H1 (cell line): Measurements from ENCODE around the gene PPP1R14B. TPM values are rescaled to one million over a fixed set of nuclear protein-coding genes. Genes with fewer than 3 reads are reported as not detected.
A peak's percentile ranks its signal among the peaks of the same experiment; 100 is the strongest.

Experiments used
- CTCF ChIA-PET: fragments of 300-600 bp; sonication (Branson Sonifier 250); formaldehyde crosslinking; loops from one replicate; lab custom pipeline; 2021; ENCODE audit not compliant: partially characterized antibody; lab: Charles Lee
- POLR2A ChIA-PET: fragments of 300-600 bp; sonication (Branson Sonifier 250); formaldehyde crosslinking; loops from one replicate; lab custom pipeline; 2021; ENCODE audit warnings: inconsistent platforms; ENCODE audit not compliant: partially characterized antibody; lab: Charles Lee
- DNase-seq, 2 experiments: peaks; one replicate each; pipeline versions ENCODE4 v3.0.0 to v3.0.0-alpha.2; 2010 to 2022; ENCODE audit warnings: low spot score in 2 of 2, low read depth in 1 of 2, mixed read lengths in 1 of 2
- FAIRE-seq: peaks from 2 replicates; lab custom pipeline; 2011; peaks lifted over from hg19 to GRCh38; lab: Jason Lieb, UNC
- H2AFZ ChIP-seq: 2 replicates; pipeline ENCODE4 v1.8.1; 2012; ENCODE audit warnings: low read length, inconsistent platforms
- H2AK5ac ChIP-seq: 2 replicates; pipeline ENCODE4 v1.6.1; 2013; ENCODE audit warnings: low read depth, low read length
- H2BK120ac ChIP-seq: replicated peaks from 2 replicates; pipeline ENCODE3; 2013; ENCODE audit warnings: low read depth, low read length, inconsistent platforms
- H2BK12ac ChIP-seq: 2 replicates; pipeline ENCODE4 v1.6.1; 2013; ENCODE audit warnings: low read depth, low read length
- H2BK15ac ChIP-seq: 2 replicates; pipeline ENCODE4 v1.6.1; 2013; ENCODE audit warnings: low read length
- H2BK20ac ChIP-seq: 2 replicates; pipeline ENCODE4 v1.6.1; 2013; ENCODE audit warnings: low read length
- H2BK5ac ChIP-seq: 2 replicates; pipeline ENCODE4 v1.6.1; 2013; ENCODE audit warnings: low read depth, low read length
- H3K14ac ChIP-seq: 2 replicates; pipeline ENCODE4 v1.6.1; 2013; ENCODE audit warnings: inconsistent platforms; ENCODE audit not compliant: insufficient read length
- H3K18ac ChIP-seq: 2 replicates; pipeline ENCODE4 v1.6.1; 2013; ENCODE audit warnings: low read length; ENCODE audit errors: extremely low read depth
- H3K23ac ChIP-seq: 2 replicates; pipeline ENCODE4 v1.6.1; 2013; ENCODE audit warnings: inconsistent platforms; ENCODE audit not compliant: insufficient read length
- H3K23me2 ChIP-seq: 2 replicates; pipeline ENCODE4 v1.6.1; 2013; ENCODE audit warnings: low read depth, low read length
- H3K27ac ChIP-seq: 2 replicates; pipeline ENCODE4 v1.6.1; 2011; ENCODE audit warnings: low read depth, low read length, inconsistent platforms
- H3K27me3 ChIP-seq, 4 experiments: replicated peaks in 1 of 4; 1 replicate in 1 of 4; 2 replicates in 3 of 4; pipeline versions ENCODE4 v1.6.1 to v1.8.1; 2011 to 2013; ENCODE audit warnings: low read length in 3 of 4, mild to moderate bottlenecking in 3 of 4, inconsistent platforms in 2 of 4, mixed read lengths in 2 of 4, moderate library complexity in 1 of 4; ENCODE audit not compliant: control insufficient read depth in 3 of 4, insufficient read depth in 3 of 4; ENCODE audit errors: extremely low read depth in 1 of 4
- H3K36me3 ChIP-seq, 4 experiments: 2 replicates each; pipeline versions ENCODE4 v1.6.1 to v1.8.1; 2011 to 2013; ENCODE audit warnings: mild to moderate bottlenecking in 4 of 4, low read length in 3 of 4, moderate library complexity in 2 of 4, control low read depth in 1 of 4, inconsistent platforms in 1 of 4; ENCODE audit not compliant: insufficient read depth in 4 of 4, control insufficient read depth in 2 of 4
- H3K4ac ChIP-seq: replicated peaks from 2 replicates; pipeline ENCODE3; 2013; ENCODE audit warnings: low read length, low read depth, mixed read lengths, inconsistent platforms; ENCODE audit not compliant: insufficient read length
- H3K4me1 ChIP-seq, 4 experiments: replicated peaks in 1 of 4; 1 replicate in 1 of 4; 2 replicates in 3 of 4; pipeline versions ENCODE4 v1.6.1 to v1.8.1; 2011 to 2013; ENCODE audit warnings: low read length in 3 of 4, inconsistent platforms in 2 of 4, mixed read lengths in 1 of 4; ENCODE audit not compliant: insufficient read depth in 4 of 4, control insufficient read depth in 3 of 4
- H3K4me2 ChIP-seq, 2 experiments: 2 replicates each; pipeline versions ENCODE4 v1.6.1 to v1.8.1; 2011 to 2013; ENCODE audit warnings: low read depth in 2 of 2, low read length in 2 of 2, control low read depth in 1 of 2, inconsistent platforms in 1 of 2, mild to moderate bottlenecking in 1 of 2; ENCODE audit not compliant: insufficient read depth in 1 of 2
- H3K4me3 ChIP-seq, 4 experiments: fragments of 200-600, 300-600 bp in 1 of 4; sonication (generic), shearing (Covaris generic), sonication (Bioruptor Twin) in 1 of 4; 2 replicates each; pipeline versions ENCODE4 v1.5.1 to v1.8.1; 2011 to 2016; ENCODE audit warnings: low read length in 4 of 4, low read depth in 3 of 4, control low read depth in 2 of 4, inconsistent platforms in 2 of 4, mild to moderate bottlenecking in 2 of 4, mixed read lengths in 1 of 4, moderate library complexity in 1 of 4; ENCODE audit not compliant: insufficient read depth in 2 of 4; ENCODE audit errors: extremely low read depth in 1 of 4
- H3K56ac ChIP-seq: replicated peaks from 2 replicates; pipeline ENCODE3; 2013; ENCODE audit warnings: low read depth, mild to moderate bottlenecking, mixed read lengths, low read length, inconsistent platforms; ENCODE audit not compliant: insufficient read length
- H3K79me1 ChIP-seq: 2 replicates; pipeline ENCODE4 v1.6.1; 2013; ENCODE audit warnings: low read depth, low read length, control low read depth
- H3K79me2 ChIP-seq, 2 experiments: 2 replicates each; pipeline versions ENCODE4 v1.6.1 to v1.8.1; 2012 to 2013; ENCODE audit warnings: low read length in 2 of 2, mild to moderate bottlenecking in 2 of 2, inconsistent platforms in 1 of 2; ENCODE audit not compliant: insufficient read depth in 2 of 2, control insufficient read depth in 1 of 2
- H3K9ac ChIP-seq, 4 experiments: replicated peaks in 1 of 4; 1 replicate in 1 of 4; 2 replicates in 3 of 4; pipeline versions ENCODE4 v1.6.1 to v1.8.1; 2011 to 2013; ENCODE audit warnings: low read depth in 3 of 4, low read length in 3 of 4, control low read depth in 2 of 4, mild to moderate bottlenecking in 2 of 4, moderate library complexity in 2 of 4, inconsistent platforms in 1 of 4; ENCODE audit errors: extremely low read depth in 1 of 4
- H3K9me3 ChIP-seq, 2 experiments: 2 replicates each; pipeline versions ENCODE4 v1.6.1 to v1.8.1; 2012 to 2013; ENCODE audit warnings: mild to moderate bottlenecking in 2 of 2, moderate library complexity in 2 of 2, control low read depth in 1 of 2, inconsistent platforms in 1 of 2, low read depth in 1 of 2, low read length in 1 of 2, mixed read lengths in 1 of 2; ENCODE audit not compliant: insufficient read depth in 2 of 2
- H4K20me1 ChIP-seq, 2 experiments: replicated peaks in 1 of 2; 2 replicates each; pipeline versions ENCODE3 to v1.8.1; 2011 to 2013; ENCODE audit warnings: inconsistent platforms in 2 of 2, low read length in 2 of 2, mild to moderate bottlenecking in 1 of 2; ENCODE audit not compliant: insufficient read depth in 2 of 2, control insufficient read depth in 1 of 2
- H4K5ac ChIP-seq: 2 replicates; pipeline ENCODE4 v1.6.1; 2013; ENCODE audit warnings: low read length, low read depth, mixed read lengths, inconsistent platforms; ENCODE audit not compliant: insufficient read length
- H4K8ac ChIP-seq: 2 replicates; pipeline ENCODE4 v1.8.0; 2013; ENCODE audit warnings: mild to moderate bottlenecking, moderate library complexity, low read length, inconsistent platforms; ENCODE audit not compliant: insufficient read depth; ENCODE audit errors: extremely low read depth
- H4K91ac ChIP-seq: replicated peaks from 2 replicates; pipeline ENCODE3; 2013; ENCODE audit warnings: low read length, mixed read lengths, inconsistent platforms; ENCODE audit not compliant: insufficient read length
- EZH2 ChIP-seq: fragments of 200-600 bp; sonication (generic); IDR thresholded peaks from 2 replicates; pipeline ENCODE4 v1.7.1; 2012; ENCODE audit warnings: low read depth, mild to moderate bottlenecking, moderate library complexity, low read length, inconsistent platforms; ENCODE audit not compliant: severe bottlenecking
- JUN ChIP-seq: IDR thresholded peaks from 2 replicates; pipeline ENCODE4 v1.6.1; 2011; ENCODE audit warnings: low read depth, mild to moderate bottlenecking, improper control_type of control experiment, low read length
- MAX ChIP-seq: IDR thresholded peaks from 2 replicates; pipeline ENCODE4 v1.6.1; 2012; ENCODE audit warnings: inconsistent platforms
- PHF8 ChIP-seq: fragments of 200-600 bp; sonication (generic); conservative IDR thresholded peaks from 2 replicates; pipeline ENCODE4 v1.7.1; 2012; ENCODE audit warnings: low read depth, mild to moderate bottlenecking, inconsistent platforms, low read length, moderate library complexity
- POLR2A ChIP-seq, 2 experiments: IDR thresholded peaks; 1 replicate in 1 of 2; 2 replicates in 1 of 2; pipeline ENCODE4 v1.6.1; 2011; ENCODE audit warnings: low read depth in 2 of 2, low read length in 2 of 2, mild to moderate bottlenecking in 2 of 2; ENCODE audit errors: control extremely low read depth in 1 of 2
- SIN3A ChIP-seq, 2 experiments: IDR thresholded peaks in 1 of 2; conservative IDR thresholded peaks in 1 of 2; 2 replicates each; pipeline ENCODE4 v1.6.1; 2011 to 2012; ENCODE audit warnings: low read length in 2 of 2, improper control_type of control experiment in 1 of 2, low read depth in 1 of 2, mild to moderate bottlenecking in 1 of 2
- SIRT6 ChIP-seq: IDR thresholded peaks from one replicate; pipeline ENCODE4 v1.7.1; 2012; ENCODE audit warnings: low read length, inconsistent platforms
- SRF ChIP-seq: IDR thresholded peaks from 2 replicates; pipeline ENCODE4 v1.6.1; 2011; ENCODE audit warnings: mild to moderate bottlenecking, low read depth, low read length, moderate library complexity
- TCF12 ChIP-seq: IDR thresholded peaks from 2 replicates; pipeline ENCODE4 v1.6.1; 2011; ENCODE audit warnings: low read depth, mild to moderate bottlenecking, low read length
- TEAD4 ChIP-seq: IDR thresholded peaks from 2 replicates; pipeline ENCODE4 v1.6.1; 2012; ENCODE audit warnings: low read depth, low read length, inconsistent platforms, mixed read lengths
- WGBS, 2 experiments: shearing (Covaris generic) in 1 of 2; methylation state at CpG; one replicate each; pipeline versions ENCODE4 v1.1.6 to v1.1.7; 2013 to 2015; ENCODE audit warnings: low lambda C conversion rate in 2 of 2, mixed read lengths in 2 of 2, inconsistent platforms in 1 of 2, low coverage in 1 of 2, missing lambda C conversion rate in 1 of 2; ENCODE audit not compliant: insufficient replicate concordance in 2 of 2, insufficient coverage in 1 of 2, insufficient read length in 1 of 2; ENCODE audit errors: extremely low coverage in 1 of 2, missing lambda C conversion rate in 1 of 2; 5-methylcytosine and 5-hydroxymethylcytosine counted together
- polyA plus RNA-seq, 7 experiments: library from polyadenylated mRNA; depleted of rRNA in 3 of 7; stranded (reverse) in 5 of 7; unstranded in 2 of 7; fragments of >200 nt in 5 of 7; fragments of 200-250 nt in 2 of 7; gene quantifications; 1 replicate in 5 of 7; 2 replicates in 1 of 7; 4 replicates in 1 of 7; pipeline versions ENCODE4 v1.2.1 to v1.2.3, GENCODE V29; 2011 to 2013; ENCODE audit warnings: missing spikeins in 2 of 7, mixed read lengths in 2 of 7
- total RNA-seq: library from RNA; stranded (reverse); fragmentation: NEBNext Ultra II Directional; extraction: Animal tissue kit (Norgen Biotek cat#: 25700); gene quantifications from 2 replicates; pipeline ENCODE4 v1.2.1, GENCODE V29; 2021

The PPP1R14B gene
- total and polyA plus RNA-seq, 2 of the 8 experiments (the other 6 are each of a cell fraction or from before 2014, with no cell fraction given), result 265 to 419 TPM

- ChIA-PET CTCF (interaction anchor here (1.0 to 10.0 kb wide), 11 partner anchors 8 to 111 kb away, joined by 3 to 102 read pairs (median 7); partner anchors contain the start of genes CATSPERZ, ESRRA, FERMT3 and NUDT22), POLR2A (interaction anchor here (0.6 to 13.1 kb wide), 19 partner anchors 9 to 366 kb away, joined by 3 to 352 read pairs (median 6); partner anchors contain the start of genes BAD, DNAJC4, FERMT3 and GPR137)
- Histone ChIP-seq H3K4me2 (peak overlapping the region; percentile 71 to 73), H2BK20ac (no peak overlapping the region), H3K4me1 (peaks cover 0 to 48% (median 35%) of the 10 kb centered on the region in 4 experiments; a peak in 6 of 7 replicates), H2BK5ac (peak overlapping the region; percentile 90; the same call in 1 of the 2 replicates), H3K36me3 (peaks cover 0 to 17% (median 4%) of the 10 kb centered on the region in 4 experiments; a peak in 4 of 8 replicates), H4K5ac (peak overlapping the region; percentile 70), H3K14ac (no peak overlapping the region), H3K4ac (peak overlapping the region; percentile 63), H4K8ac (peak overlapping the region; percentile 75), H3K9me3 (no peaks in the 10 kb centered on the region), H4K91ac (peak overlapping the region; percentile 79), H3K4me3 (peak overlapping the region; percentile 56 to 99 (median 90)), H4K20me1 (peaks cover 0 to 13% of the 10 kb centered on the region in 2 experiments), H3K27me3 (no peaks in the 10 kb centered on the region), H3K23ac (no peak overlapping the region), H2BK120ac (peak overlapping the region; percentile 18), H3K79me1 (peaks cover 6% of the 10 kb centered on the region), H3K56ac (peak overlapping the region; percentile 95), H3K18ac (peak overlapping the region; percentile 78), H2BK12ac (peak overlapping the region; percentile 84; the same call in 1 of the 2 replicates), H2BK15ac (peak overlapping the region; percentile 92; the same call in 1 of the 2 replicates), H3K79me2 (peaks cover 6 to 21% of the 10 kb centered on the region in 2 experiments; a peak in 3 of 4 replicates), H2AFZ (no peak overlapping the region), H3K9ac (peak overlapping the region; percentile 66 to 74 (median 71)), H3K27ac (peak overlapping the region; percentile 61), H2AK5ac (peak overlapping the region; percentile 67; the same call in 1 of the 2 replicates), H3K23me2 (peaks cover 17% of the 10 kb centered on the region)
- WGBS, 2 experiments, result 4% methylated on average over 29 of the region's 46 CpGs; no CpG with 5 or more reads in 1 of the 2 experiments
- DNase-seq, result no peak
- FAIRE-seq, result no peak
- 0 out of 4 replicates have a peak, but pooled peaks of 1 of the 2 experiments have one; percentile 32 for TF ChIP-seq SIN3A (conservative IDR thresholded peaks at IDR 0.05 in 1 of 2, IDR thresholded peaks at IDR 0.05 in 1 of 2; ENCODE audit: low read depth in 1 of 2, low read length in 2 of 2)
- TF ChIP-seq SIRT6, result no peak
- no peak for TF ChIP-seq EZH2
- no peak for TF ChIP-seq JUN
- TF ChIP-seq TCF12, result no peak
- 0 out of 2 replicates have a peak, but pooled peaks have one; percentile 5 for TF ChIP-seq MAX
- TF ChIP-seq SRF, result no peak
- TF ChIP-seq TEAD4, result 0 out of 2 replicates have a peak, but pooled peaks have one; percentile 2
- TF ChIP-seq POLR2A (IDR thresholded peaks at IDR 0.05; ENCODE audit: control extremely low read depth in 1 of 2, low read depth in 2 of 2, low read length in 2 of 2), result peak in 1 of 2 experiments; percentile 4; a peak in 2 of 3 replicates
- TF ChIP-seq PHF8, result peak; percentile 44
These were observed 734 bp downstream of the PPP1R14B start for GRCh38 chr11:64245797-64246620.
